Femur (tissue), 1 donor: ENCODE data around the gene TSSC4.

ENCODE experiments used
- DNase-seq: peaks from one replicate; pipeline ENCODE4 v3.0.0-alpha.2; 2017

TSSC4 gene

DNA sequence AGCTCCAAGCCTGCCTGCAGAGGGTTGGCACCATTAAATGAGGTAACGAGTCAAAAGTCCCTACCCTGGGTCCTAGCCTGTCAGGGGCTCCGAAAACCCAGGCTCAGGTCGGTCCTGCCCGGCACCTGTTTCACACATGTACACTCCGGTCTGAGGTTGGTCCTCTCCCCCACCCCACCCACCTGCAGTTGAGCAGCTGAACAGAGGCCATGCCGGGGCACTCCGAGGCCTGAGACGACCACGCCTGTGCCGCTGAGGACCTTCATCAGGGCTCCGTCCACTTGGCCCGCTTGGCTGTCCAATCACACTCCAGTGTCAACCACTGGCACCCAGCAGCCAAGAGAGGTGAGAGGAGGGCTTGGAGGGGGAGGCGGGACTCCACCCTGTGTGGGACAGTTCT lies 1.6 kb downstream of the TSSC4 start:
- DNase-seq, result no peak

- no peak for DNase-seq
Measured at GRCh38 chr11:2402890-2403645, 2.5 kb downstream of the TSSC4 start.

DNA sequence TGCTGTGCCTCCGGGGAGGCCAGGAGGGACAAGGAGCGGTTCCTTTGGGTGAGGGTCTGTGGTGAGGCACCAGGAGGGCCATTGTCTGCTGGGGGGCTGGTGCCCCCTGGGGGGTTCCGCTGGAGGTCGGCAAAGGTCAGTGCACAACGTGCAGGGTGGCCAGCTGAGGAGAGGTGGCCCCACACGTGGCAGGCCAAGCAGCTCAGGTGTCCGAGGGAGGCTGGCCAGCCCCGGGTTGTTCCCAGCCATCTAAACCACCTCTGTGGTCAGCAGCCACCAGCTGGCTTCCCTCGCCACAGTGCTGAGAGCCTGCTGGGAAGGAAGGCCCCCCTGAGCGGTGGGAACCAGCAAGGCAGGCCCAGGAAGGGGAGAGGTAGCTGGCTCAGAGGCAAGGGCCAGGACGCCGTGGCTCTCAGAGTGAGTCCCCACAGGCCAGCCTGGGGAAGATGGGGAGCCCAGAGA lies 4.2 kb downstream of the TSSC4 start:
- DNase-seq, result no peak

DNA sequence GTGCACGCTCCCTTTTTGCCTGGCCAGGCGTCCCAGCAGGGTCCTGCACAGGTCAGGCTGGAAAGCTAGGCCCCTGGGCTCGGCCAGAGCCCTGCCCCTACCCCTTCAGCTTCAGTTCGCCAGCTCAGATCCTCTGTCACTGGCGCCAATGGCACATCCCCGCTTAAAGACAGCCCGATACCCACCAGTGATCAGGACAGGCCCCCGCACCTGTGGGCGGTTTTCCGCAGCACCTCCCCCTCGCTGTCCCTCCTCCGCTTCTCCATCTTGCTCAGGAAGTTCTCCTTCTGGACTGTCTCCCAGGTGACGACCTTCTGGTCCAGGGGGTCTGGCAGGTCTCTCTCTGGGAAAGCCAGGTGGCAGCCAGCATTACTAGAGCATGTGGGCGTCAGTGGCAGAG lies 5.9 kb downstream of the TSSC4 start:
- DNase-seq, result no peak

- DNase-seq, result no peak
Measured at GRCh38 chr11:2406878-2407410, 6.4 kb downstream of the TSSC4 start.

DNA sequence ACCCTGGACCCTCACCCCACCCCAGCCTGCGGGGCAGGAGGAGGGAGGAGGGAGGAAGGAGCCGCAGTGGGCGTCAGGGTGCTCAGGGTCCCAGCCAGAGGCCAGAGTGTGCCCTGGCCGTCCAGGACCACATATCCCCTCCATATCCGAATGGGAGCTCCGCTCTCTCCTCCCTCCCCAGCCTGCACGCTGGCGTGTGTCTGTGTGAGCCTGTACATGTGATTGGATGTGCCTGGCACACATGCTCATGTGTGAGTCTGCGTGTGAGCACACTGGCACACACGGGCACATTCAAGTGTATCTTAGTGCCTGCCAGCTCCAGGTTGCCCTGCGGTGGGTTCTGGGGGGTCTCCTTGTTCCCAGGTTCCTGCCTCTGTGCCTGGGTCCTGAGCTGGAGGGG lies 8.1 kb downstream of the TSSC4 start:
- DNase-seq, result no peak

- no peak for DNase-seq
Measured at GRCh38 chr11:2409126-2409525, 8.6 kb downstream of the TSSC4 start.

DNA sequence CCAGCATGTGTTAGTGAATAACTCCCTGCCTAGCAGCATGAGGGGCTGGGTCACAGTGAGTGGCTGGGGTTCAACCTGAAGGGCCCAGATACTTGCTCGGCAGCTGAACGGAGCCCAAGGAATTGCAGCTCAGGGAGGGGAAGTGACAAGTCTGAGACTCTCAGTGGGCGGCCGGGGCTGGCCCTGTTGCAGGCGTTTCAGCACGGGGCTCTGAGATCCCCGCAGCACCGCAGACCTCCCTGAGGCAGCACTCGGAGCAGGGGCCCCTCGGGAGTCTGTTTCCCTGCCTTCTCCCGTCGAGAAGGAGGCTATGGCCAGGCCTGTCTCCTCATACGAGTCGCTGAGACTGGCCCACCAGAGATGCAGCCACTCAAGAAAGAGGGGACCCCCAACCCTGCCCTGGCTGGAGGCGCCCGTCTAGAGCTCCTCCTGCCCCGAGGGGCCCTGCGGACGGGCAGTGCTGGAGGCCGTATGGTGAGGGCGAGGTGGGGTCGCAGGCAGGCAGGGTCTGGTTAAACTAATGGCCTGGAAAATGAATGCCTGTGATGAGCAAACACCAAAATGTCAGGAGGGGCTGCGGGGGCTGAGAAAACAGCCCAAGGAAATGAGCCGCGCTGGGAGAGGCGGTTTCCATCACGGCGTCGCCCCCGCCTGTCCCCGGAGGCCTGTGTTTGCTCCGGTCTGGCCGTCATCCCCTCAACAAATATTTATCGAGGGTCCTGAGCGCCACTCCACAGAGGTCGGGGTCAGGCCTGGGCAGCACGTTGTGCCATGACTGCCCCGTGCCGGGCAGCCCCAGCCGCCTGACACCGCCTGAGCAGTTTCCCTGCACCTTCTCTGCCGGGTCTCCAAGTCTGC lies 9.3 kb downstream of the TSSC4 start:
- DNase-seq, result no peak

DNA sequence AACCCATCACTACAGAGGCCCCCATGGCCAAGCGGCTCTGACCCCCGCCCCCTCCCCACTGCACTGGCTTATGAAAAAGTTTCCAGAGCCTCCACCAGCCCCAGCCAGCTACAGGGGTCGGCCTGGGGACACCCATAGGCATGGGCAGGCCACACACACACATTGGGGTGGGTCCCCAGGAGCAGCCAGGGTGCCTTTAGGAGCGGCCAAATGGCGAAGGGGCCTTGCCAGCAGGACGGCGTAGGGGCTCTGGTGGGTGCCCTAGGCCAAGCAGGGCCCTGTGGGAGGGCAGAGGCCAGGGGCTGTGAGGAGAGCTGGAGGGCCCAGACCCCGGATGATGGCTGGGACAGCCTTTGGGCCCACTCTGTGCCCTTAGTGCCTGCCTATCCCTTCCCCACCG lies 10.1 kb downstream of the TSSC4 start:
- DNase-seq, result no peak

- DNase-seq, result no peak
Measured at GRCh38 chr11:2411446-2412305, 11.1 kb downstream of the TSSC4 start.

DNA sequence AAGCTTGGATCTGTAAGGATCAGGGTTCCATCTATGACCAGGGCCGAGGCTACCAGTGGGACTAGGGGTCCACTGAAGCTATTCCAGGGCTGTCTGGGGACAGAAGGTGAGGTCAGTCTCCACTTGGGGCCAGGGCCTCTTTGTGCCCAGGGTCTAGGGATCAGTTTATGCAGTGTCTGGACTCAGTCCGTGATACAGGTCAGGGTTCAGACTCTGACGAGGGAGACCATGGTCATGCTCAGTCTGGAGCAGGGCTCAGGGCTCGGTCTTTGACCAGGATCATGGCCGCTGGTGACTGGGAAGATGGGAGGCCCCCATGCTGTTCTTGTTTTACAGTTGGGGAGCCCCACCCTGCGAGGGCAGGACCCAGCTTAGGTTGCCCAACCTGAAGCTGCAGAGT lies 11.8 kb downstream of the TSSC4 start:
- no peak for DNase-seq

GRCh38 chr11:2413742-2414579 lies 13.4 kb downstream of the TSSC4 start:
- DNase-seq, result no peak

DNA sequence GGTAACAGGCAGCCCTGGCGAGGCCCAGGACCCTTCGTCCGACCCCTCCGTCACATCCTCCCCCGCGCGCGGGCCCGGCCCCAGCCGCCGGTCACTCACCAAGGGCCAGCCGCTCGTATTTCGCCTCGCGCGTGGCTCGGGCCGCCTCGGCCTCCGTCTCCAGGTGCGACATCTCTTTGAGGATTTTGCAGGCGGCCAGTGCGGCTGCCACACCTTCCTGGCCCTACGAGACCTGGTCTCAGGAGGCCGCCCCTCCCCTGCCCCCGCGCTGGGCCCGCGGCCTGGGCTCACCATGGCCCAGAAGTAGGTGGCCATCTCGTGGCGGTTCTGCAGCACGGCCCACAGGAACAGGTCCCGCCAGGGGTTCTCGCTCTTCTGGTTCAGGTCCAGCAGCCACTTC lies 14.1 kb downstream of the TSSC4 start:
- no peak for DNase-seq

DNA sequence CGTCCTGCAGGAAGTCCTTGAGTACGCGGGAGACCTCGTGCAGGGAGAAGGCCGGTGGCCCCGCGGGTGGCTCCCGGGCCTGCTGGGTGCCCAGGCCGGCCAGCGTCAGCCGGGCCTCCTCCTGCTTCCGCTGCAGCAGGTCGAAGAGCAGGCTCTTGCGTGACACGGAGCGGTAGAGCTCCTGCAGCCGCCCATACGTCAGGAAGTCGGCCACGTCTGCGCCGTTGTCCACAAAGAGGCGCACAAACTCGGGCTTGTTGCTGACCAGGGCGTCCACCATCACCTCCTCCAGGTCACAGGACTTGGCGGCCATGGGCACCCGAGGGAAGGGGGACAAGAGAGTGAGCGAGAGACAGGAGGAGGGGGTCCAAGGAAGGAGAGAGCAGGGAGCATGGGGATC lies 14.6 kb downstream of the TSSC4 start:
- DNase-seq, result no peak

GRCh38 chr11:2415601-2416380 lies 15.2 kb downstream of the TSSC4 start:
- DNase-seq, result no peak

DNA sequence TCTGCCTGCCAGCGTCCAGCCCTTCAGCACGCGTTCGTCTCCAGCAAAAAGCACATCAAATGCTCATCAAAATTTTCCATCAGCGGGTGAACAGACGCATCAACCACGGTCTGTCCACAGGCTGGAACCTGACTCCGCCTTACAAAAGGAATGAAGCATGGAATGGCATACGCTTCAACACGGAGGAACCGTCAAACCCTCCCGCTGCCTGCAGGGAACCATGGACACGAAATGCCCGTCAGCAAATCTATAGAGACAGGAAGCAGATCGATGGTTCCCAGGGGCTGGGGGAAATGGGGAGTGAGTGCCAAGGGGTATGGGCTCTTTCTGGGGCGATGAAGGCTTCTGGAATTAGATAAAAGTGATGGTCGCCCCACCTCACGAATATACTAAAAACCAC lies 16.2 kb downstream of the TSSC4 start:
- DNase-seq, result no peak

DNA sequence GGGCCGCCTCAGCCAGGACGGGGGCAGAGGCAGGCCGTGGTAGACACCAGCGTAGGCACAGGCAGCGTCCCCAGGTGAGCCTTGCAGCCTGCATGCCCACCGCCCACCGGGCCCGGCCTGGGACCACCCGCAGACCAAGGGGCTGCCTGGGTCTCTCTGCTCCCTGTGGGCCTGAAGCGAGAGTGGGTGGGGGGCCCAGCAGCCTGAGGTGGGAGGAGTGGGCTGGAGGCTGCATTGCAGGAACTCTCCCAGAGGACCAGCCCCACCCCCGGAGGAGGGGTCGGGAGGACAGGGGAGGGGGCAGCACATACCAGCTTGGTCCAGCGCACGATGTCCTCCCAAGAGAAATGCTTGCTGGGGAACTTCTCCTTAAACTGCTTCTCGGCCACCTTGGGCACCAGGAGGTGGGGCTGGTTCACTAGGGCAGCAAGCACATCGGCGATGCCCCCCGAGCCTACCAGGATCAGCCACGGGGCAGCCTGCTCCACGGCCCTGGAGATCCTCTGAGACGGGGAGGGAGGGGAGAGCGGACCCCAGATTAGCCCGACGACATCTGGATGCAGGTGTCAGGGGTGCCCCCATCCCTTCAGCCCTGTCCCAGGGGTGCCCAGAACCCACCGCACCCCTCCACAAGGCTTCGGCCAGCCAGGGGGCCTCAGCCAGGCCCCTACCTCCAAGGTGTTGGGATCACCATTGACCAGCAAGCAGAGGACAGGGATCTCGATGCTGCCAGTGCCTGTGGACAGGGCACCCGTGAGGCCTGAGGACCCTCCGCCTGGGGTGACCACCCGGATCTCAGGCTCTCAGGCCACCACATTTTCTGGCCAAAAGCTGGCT lies 17.5 kb downstream of the TSSC4 start:
- DNase-seq, result no peak

GRCh38 chr11:2418693-2419360 lies 18.3 kb downstream of the TSSC4 start:
- DNase-seq, result no peak

DNA sequence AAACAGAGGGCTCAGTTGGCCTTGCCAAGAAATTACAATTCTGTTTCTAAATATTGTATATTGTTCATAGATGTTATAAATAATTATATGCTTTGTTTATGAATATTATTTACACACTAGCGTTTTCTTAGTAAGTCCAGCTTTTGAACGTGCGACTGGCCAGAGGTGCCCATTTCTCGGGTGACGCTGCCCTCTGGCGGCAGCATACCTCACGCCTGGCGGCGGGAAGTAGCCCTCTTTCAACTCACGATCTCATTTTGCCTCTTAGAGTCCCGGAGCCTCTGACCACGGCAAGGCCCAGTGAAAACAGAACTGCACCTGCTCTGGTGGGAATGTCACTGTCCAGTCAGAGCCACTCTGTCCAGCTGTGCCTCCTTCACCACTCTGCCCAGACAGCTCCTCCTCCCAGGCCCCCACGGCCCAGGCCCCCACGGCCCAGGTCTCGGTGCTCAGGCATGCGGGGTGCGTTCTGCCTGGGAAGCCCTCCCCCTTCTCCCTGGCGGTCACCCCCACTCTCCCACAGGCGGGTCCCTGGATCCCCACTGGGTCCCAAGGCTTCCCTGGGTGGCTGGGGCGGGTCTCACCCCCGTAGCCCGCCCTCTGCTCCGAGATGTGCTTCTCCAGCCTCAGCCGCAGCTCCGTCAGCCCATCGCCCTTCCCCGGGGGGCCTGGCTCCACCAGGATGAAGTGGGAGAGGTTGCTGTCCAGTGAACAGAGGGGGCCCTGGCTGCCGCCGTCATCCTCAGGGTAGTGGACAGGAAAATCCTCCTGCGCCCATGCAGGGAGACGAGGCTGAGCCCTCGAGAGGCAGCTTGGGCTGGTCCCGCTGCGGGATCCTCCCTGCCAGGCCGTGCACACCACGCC lies 19.3 kb downstream of the TSSC4 start:
- DNase-seq, result peak; percentile 85
